Head of caudate nucleus (tissue), 42 donors: ENCODE results near the gene MCOLN2.
A peak's percentile ranks its signal among the peaks of the same experiment; 100 is the strongest.

Experiments used
- DNase-seq, 42 donors: peaks; one replicate each; pipeline versions ENCODE4 v3.0.0 to v3.0.0-alpha.2; 2020 to 2021; ENCODE audit warnings: mixed read lengths in 7 of 42
- intact Hi-C: fragments of 100-400 bp; cut with DNase I; formaldehyde crosslinking; loops from one replicate; pipeline ENCODE4 v1.15.0; 2022

Gene MCOLN2

GRCh38 chr1:84956097-84956496 lies 40.8 kb downstream of the MCOLN2 start:
- intact Hi-C loops = no loop called here
- no peak for DNase-seq

GRCh38 chr1:84949664-84950063 lies 47.2 kb downstream of the MCOLN2 start:
- DNase-seq = no peak
- intact Hi-C loops = loop anchor here (5.0 kb wide), 1 partner anchor 308 kb away; the partner anchor contains the start of gene C1orf52

- intact Hi-C loops = loop anchor here (5.0 kb wide), 1 partner anchor 310 kb away; the partner anchor contains the start of gene C1orf52
- no peak for DNase-seq
Measured at GRCh38 chr1:84947536-84948410, 49.1 kb downstream of the MCOLN2 start.

- DNase-seq = no peak
- intact Hi-C loops = loop anchor here (5.0 kb wide), 1 partner anchor 311 kb away; the partner anchor contains the start of gene C1orf52
Measured at GRCh38 chr1:84946631-84947030, 50.3 kb downstream of the MCOLN2 start.

- DNase-seq = peak; percentile 11 to 89 (median 67)
- intact Hi-C loops = loop anchor here (5.0 kb wide), 1 partner anchor 312 kb away; the partner anchor contains the start of gene C1orf52
Measured at GRCh38 chr1:84944767-84945486, 52.0 kb downstream of the MCOLN2 start.

GRCh38 chr1:84941843-84942242 lies 55.1 kb downstream of the MCOLN2 start:
- no peak for DNase-seq
- intact Hi-C loops = no loop called here

GRCh38 chr1:84940481-84940880 lies 56.4 kb downstream of the MCOLN2 start:
- intact Hi-C loops = no loop called here
- DNase-seq = peak in 13 of 42 donors; percentile 7 to 68 (median 30)

GRCh38 chr1:84939761-84940160 lies 57.2 kb downstream of the MCOLN2 start:
- intact Hi-C loops = loop anchor here (10.0 kb wide), 1 partner anchor 175 kb away; no protein-coding TSS in a partner anchor
- no peak for DNase-seq

GRCh38 chr1:84939151-84939550 lies 57.8 kb downstream of the MCOLN2 start:
- DNase-seq = no peak
- intact Hi-C loops = loop anchor here (10.0 kb wide), 1 partner anchor 174 kb away; no protein-coding TSS in a partner anchor

- intact Hi-C loops = loop anchor here (10.0 kb wide), 1 partner anchor 171 kb away; no protein-coding TSS in a partner anchor
- DNase-seq = peak in 27 of 42 donors; percentile 16 to 79 (median 57)
Measured at GRCh38 chr1:84936116-84936810, 60.6 kb downstream of the MCOLN2 start.

- intact Hi-C loops = loop anchor here (10.0 kb wide), 1 partner anchor 168 kb away; no protein-coding TSS in a partner anchor
- no peak for DNase-seq
Measured at GRCh38 chr1:84933011-84933611, 63.8 kb downstream of the MCOLN2 start.

- no peak for DNase-seq
- intact Hi-C loops = loop anchor here (10.0 kb wide), 1 partner anchor 166 kb away; no protein-coding TSS in a partner anchor
Measured at GRCh38 chr1:84930831-84931230, 66.1 kb downstream of the MCOLN2 start.

- DNase-seq = no peak
- intact Hi-C loops = loop anchor here (10.0 kb wide), 1 partner anchor 166 kb away; no protein-coding TSS in a partner anchor
Measured at GRCh38 chr1:84930329-84930728, 66.6 kb downstream of the MCOLN2 start.

GRCh38 chr1:84929581-84929980 lies 67.3 kb downstream of the MCOLN2 start:
- no peak for DNase-seq
- intact Hi-C loops = no loop called here

- no peak for DNase-seq
- intact Hi-C loops = no loop called here
Measured at GRCh38 chr1:84928979-84929378, 67.9 kb downstream of the MCOLN2 start.

- intact Hi-C loops = no loop called here
- no peak for DNase-seq
Measured at GRCh38 chr1:84923317-84923716, 73.6 kb downstream of the MCOLN2 start.

GRCh38 chr1:84920159-84920558 lies 76.8 kb downstream of the MCOLN2 start:
- intact Hi-C loops = no loop called here

GRCh38 chr1:84919461-84919970 lies 77.4 kb downstream of the MCOLN2 start:
- no peak for DNase-seq
- intact Hi-C loops = no loop called here

More at GRCh38 chr1:84920159-84920558, 76.8 kb downstream of the MCOLN2 start:
- peak in 25 of 42 donors; percentile 13 to 70 (median 38) for DNase-seq
